Measurements from ENCODE around the gene MREG.
"Not testable (repeated sequence)": the region's sequence is repeated elsewhere in the genome, so short reads cannot be mapped to it uniquely, and the experiment has no call there.

The MREG gene

DNA sequence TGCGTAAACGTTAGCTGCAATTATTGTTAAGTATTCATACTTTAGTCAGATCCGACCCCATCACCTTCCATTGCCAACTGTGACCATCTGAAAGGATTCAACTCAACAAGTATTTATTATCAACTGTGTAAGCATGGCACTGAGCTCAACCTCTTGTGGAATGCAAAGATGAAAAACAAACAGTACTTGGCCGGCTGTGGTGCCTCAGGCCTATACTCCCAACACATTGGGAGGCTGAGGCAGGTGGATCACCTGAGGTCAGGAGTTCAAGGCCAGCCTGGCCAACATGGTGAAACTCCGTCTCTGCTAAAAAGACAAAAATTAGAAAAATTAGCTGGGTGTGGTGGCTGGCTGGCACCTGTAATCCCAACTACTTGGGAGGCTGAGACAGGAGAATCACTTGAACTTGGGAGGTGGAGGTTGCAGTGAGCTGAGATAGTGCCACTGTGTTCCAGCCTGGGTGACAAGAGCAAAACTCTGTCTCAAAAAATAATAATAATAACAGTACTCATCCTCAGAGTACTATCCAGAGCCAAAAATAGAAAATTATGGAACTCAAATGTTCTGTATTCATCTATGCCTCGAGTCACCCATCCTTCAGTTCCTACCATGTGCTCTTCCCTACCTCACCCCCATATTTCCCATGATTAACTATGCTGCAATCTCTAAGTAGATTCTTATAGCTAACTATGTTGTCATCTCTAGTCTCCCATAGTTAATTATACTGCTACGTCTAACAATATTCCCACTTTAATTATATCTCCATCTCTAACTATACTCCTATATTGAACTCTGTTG is 8.6 kb upstream of the MREG start:
- no peak for DNase-seq (ENCODE audit: low read depth)

DNA sequence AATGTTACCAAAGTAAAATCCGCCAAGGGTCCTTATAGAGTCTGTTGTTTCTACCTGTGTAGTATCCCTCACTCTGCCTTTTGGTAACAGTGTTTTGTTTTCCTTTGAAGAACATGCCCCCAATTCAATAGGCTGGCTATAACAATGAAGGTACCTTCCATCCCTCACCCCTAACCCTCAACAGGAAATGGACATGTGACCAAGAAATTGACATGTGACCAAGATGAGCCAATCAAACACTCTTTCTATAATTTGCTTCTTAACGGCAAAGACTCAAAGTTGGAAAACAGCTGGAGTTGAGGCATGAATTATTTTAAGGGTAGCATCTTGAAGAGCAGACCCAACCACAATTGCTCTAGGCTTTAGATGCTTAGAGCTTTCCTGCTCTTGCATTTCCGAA is 5.4 kb upstream of the MREG start:
- DNase-seq (ENCODE audit: low read depth) = no peak

- no peak for DNase-seq (ENCODE audit: low read depth)
Measured at GRCh38 chr2:216017365-216017764, 4.0 kb upstream of the MREG start.

GRCh38 chr2:216016581-216016980 is 3.2 kb upstream of the MREG start:
- DNase-seq (ENCODE audit: low read depth) = no peak

- peak; percentile 30 for DNase-seq (ENCODE audit: low read depth)
Measured at GRCh38 chr2:216015722-216016464, 2.5 kb upstream of the MREG start.

DNA sequence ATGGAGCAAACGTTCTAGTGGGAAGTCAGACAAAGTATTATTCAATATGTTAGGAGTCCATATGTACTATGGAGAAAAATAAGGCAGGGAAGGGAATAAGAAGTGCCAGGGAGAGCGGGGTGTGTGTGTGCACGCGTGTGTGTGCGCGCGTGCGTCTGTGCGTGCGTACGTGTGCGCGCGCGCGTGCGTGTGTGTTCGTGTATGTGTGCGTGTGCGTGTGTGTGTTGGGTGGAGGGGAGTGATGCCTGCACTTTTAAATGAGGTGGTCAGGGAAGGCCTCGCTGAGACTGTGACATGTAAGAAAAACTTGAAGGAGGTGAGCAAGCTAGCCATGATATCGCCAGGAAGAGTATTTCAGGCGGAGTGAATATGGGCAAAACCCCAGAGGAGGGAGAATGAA is 1.6 kb upstream of the MREG start:
- no peak for DNase-seq (ENCODE audit: low read depth)

DNA sequence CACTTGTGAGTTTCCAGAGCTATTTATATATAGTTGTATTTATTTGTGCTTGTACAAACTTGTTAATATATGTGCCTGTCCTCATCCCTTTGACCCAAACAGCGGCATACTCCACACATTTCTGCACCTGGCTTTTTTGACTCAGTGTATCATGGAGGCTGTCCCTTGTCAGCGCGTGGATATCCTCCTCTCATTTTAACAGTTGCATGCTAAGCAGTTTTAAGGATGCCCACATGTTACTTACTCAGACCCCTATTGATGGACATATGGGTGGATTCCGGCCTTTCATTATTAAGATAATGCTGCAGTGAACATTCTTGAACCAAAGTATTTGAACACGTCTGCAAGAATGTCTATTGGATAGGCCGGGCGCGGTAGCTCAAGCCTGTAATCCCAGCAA is 655 bp upstream of the MREG start:
- no peak for DNase-seq (ENCODE audit: low read depth)

- no peak for DNase-seq (ENCODE audit: low read depth)
Measured at GRCh38 chr2:216012830-216013079, 596 bp downstream of the MREG start.

DNA sequence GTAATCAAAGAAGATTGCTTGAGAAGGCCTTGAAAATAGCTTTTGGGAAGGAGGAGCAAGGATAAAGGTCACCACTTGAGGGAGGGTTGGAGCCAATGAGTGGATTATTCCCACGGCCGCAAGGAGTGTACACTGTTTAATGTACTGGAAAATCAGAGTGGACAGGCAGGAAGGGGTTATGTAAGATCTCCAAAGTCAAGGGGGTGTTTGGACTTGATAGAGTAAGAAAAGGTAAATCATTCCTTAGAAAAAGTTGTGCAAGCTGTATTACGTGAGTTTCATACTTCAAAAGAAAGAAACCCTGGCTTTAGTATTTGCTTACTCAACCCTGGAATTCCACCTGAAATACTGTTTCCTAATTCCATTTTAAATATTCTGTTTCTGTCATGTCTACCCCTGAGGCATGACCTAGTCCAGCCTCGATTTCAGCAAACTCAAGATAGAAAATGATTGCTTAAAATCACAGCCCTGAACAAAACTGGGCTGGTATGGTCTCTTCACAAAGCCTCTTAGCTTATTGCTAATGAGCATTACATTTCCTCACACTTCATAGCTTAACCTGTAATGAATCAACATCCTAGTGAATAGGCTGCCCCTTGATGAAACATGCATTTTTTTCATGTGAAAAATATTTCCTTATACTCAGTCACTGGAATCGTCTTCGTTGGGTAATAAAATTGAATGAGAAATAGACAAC is 1.1 kb downstream of the MREG start:
- no peak for DNase-seq (ENCODE audit: low read depth)

GRCh38 chr2:216009215-216009614 is 4.1 kb downstream of the MREG start:
- DNase-seq (ENCODE audit: low read depth) = not testable (repeated sequence)

DNA sequence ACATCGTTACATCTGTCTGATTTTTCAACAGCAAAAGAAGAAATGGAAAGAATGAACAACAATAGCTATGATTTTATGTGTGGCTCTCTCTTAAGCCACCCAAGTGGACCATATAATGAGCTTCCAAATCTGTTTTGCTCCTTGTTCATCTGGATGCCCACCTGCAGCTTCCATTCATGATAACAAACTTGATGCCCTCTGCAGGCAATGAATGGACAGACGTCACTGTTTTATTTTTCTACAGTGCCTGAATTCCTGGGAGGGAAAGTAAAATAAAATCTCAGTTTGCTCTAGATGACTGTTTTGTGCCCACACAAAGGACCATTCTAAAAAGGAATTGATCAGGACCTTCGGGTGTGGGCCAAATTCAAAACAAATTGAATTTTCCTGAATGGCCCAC is 5.0 kb downstream of the MREG start:
- no peak for DNase-seq (ENCODE audit: low read depth)

DNA sequence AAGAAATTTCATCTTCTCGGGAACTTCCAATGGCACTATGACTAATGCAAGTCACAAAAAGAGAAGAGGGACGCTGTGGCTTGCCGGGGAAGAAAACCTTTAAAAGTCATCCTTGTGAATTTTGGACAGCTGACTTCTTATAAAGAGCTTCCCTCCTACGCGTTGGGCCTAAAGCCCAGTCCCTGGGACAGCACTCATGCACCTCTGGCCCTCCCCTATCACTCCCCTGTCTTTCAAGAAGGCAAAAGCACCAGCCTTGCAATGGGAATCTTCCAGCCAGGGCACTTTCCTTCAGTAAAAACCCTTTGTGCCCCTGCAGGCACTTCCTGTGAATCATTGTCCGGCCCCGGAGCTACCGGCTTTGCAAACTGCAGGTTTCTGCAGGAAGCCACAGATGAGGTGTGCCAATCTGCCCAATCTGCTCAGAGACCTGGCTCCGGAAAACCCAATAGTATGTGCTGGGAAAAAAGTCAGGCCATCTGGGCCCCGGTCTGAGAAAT is 7.1 kb downstream of the MREG start:
- DNase-seq (ENCODE audit: low read depth) = no peak

DNA sequence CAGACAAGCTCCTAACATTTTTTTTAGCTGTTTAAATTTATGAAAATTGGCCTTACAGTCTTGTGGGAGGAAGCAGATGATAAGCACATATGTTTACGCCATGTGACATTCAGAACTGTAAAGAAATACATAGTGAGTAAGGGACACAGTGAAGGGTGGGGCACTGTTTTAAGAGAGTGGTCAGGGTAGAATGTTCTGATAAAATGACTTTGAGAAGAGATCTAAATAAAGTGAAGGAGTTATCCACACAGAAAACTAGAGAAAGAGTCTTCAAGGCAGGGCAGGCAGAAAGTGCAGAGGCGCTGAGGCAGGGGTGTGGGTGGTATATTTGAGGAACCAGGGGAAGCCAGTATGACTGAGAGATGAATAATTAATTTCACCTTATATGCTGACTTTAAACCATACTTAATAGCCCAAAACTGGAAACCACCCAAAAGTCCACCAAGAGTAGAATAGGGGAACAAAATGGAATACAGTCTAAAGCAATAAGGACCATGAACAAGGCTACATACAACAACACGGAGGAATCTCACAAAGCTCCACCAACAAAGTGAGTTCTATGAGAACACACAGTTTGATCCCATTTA is 8.6 kb downstream of the MREG start:
- DNase-seq (ENCODE audit: low read depth) = no peak

DNA sequence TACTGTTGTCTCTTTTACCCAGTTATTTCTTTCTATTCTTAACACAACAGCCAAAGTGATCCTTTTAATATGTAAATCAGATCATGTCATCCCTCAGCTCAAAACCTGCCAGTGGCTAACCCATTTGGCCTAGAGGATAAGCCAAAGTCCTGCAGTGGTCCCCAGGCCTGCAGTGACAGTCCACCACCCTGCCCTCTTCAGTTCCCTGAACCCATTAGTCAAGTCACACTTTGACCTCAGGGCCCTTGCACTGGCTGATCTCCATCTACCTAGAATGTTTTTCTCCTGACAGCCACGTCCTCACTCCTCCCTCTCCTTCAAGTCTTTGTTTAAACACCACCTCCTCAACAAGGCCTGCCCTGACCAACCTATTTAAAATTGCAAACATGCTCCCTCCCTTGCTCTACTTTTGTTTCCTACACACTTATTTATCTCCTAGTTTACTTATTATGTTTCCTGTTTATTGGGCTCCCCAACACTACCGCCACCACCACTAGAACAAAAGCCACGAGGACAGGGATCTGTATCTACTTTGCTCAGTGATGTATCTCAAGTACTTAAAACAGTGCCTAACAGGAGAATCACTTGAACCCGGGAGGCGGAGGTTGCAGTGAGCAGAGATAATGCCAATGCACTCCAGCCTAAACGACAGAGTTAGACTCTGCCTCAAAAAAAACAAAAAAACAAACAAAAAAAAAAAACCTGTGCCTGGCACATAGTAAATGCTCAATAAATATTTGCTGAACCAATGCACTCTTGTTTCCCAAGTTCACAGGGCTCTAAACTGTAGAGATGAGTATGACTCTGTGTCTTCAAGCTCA is 9.3 kb downstream of the MREG start:
- no peak for DNase-seq (ENCODE audit: low read depth)

- DNase-seq (ENCODE audit: low read depth) = no peak
Measured at GRCh38 chr2:216002693-216003092, 10.7 kb downstream of the MREG start.

DNA sequence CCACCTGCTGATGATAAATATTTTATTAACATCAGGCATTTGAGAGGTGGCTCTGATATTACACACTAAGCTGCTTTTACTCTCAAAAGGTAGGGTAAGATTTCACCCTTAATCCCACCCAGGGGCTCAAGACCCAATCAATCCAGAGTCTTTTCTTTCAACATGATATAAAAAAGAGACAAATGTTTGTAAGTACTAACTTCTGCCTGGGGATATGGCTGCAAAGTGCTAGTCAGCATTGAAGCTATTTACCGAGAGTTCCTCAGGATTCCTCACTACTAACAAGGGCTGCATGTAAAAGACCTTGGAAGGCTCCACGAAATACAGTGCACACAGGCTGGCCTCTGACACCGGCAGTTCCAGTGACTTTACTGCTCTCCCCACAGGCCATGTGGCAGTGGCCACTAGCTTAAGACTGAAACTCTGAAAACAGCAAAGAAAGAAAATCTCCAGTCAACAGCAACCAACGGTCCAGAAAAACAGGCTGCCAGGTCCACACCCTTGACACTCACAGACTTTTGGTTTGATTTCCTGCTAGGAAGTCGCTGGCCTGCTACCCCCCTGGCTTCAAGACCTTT is 11.2 kb downstream of the MREG start:
- DNase-seq (ENCODE audit: low read depth) = no peak

DNA sequence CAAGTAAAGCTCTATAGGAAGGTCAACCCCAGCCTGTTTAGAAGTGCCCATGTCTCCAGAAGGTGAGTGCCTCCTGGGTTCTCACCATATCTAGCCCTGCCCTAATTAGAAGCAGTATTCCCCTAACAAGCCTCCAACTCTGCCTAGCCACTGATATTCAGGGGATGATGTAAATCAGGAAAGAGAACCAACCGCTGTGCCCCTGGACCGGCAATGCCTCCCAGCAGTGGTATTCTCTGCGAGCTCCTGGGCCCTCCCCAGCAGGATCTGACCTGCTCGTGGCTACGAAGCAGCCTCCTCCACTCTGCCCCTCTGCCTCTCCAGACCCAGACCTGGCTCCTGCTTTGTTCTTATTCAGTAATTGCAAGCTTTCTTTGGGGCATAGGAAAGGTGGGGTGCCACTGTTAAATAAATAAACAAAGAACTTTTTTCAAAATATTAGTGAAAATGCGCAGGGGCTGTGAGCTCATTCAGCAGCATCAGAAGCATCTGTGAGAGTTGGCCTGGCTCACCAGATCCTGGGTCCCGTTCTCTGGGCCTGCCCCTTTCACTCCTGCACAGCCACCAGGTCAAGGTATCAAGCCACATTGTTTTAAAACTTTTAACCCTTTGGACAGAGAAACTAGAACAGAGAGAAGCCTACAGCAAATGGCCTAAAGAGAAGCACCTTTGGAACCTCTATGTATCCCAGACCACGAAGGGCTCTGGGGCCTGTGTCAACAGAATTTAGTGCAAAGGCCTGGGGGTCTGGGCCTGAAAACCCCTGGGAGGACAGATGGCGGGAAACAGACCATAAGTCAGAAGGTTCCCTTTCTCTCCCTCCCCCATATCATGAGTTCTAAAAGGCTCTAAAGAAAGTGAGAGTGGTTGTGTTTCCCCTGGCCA is 11.9 kb downstream of the MREG start:
- no peak for DNase-seq (ENCODE audit: low read depth)

GRCh38 chr2:215998636-215999035 is 14.7 kb downstream of the MREG start:
- DNase-seq (ENCODE audit: low read depth) = no peak

- DNase-seq (ENCODE audit: low read depth) = no peak
Measured at GRCh38 chr2:215997219-215997618, 16.1 kb downstream of the MREG start.

DNA sequence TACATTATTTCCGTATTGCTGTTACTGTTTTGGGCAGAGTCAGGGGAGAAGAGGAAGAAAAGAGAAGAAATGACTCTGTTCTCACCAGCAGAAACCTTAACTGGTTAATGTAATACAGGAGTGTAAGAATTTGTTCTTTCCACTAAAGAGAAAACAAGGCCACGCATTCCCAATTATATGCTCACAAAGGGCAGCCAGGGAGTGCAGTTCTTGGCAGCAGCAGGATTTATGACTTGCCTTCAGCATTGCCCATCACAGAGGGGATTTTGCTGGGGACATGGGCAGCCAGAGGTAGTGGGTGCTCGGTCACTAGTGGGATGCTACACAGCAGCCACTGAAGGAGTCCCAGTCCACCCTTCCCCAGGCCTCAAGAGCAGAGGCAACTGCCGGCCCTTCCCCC is 18.4 kb downstream of the MREG start:
- DNase-seq (ENCODE audit: low read depth) = no peak
